Transverse colon (tissue), 4 donors: ENCODE data around the gene PTPRF. TPM values are rescaled to one million over a fixed set of nuclear protein-coding genes. Genes with fewer than 3 reads are reported as not detected.

Source experiments
- DNase-seq: peaks from one replicate; pipeline ENCODE4 v3.0.0-alpha.2; 2019
- H3K27ac ChIP-seq, 4 donors: fragments of 200-600 bp; sonication (generic); 2 replicates each; pipeline ENCODE4 v1.5.1; 2016 to 2018; ENCODE audit warnings: inconsistent platforms in 4 of 4
- H3K27me3 ChIP-seq: fragments of 200-600 bp; sonication (generic); 2 replicates; pipeline ENCODE4 v1.5.1; 2017; ENCODE audit warnings: inconsistent platforms
- H3K36me3 ChIP-seq, 4 donors: fragments of 200-600 bp; sonication (generic); 2 replicates each; pipeline ENCODE4 v1.5.1; 2017 to 2019; ENCODE audit warnings: inconsistent platforms in 4 of 4
- H3K4me1 ChIP-seq, 4 donors: fragments of 200-600 bp; sonication (generic); 2 replicates each; pipeline ENCODE4 v1.5.1; 2017 to 2020; ENCODE audit warnings: inconsistent platforms in 4 of 4
- H3K4me3 ChIP-seq, 4 donors: fragments of 200-600 bp; sonication (generic); 1 replicate in 1 of 4; 2 replicates in 3 of 4; pipeline versions ENCODE4 v1.5.1 to v1.6.1; 2017 to 2019; ENCODE audit warnings: inconsistent platforms in 4 of 4
- H3K9me3 ChIP-seq, 2 donors: fragments of 200-600 bp; sonication (generic); 2 replicates each; pipeline ENCODE4 v1.5.1; 2017 to 2019; ENCODE audit warnings: inconsistent platforms in 2 of 2
- CTCF ChIP-seq, 5 experiments: fragments of 200-600 bp in 3 of 5; fragments of 450-650 bp in 2 of 5; sonication (generic) in 3 of 5; IDR thresholded peaks; 1 replicate in 2 of 5; 2 replicates in 3 of 5; pipeline ENCODE4 v1.5.1; 2016 to 2017; ENCODE audit warnings: antibody characterized with exemption in 5 of 5, inconsistent platforms in 3 of 5, mild to moderate bottlenecking in 2 of 5, moderate library complexity in 1 of 5
- EP300 ChIP-seq: sonication (generic); formaldehyde crosslinking; IDR thresholded peaks from one replicate; pipeline ENCODE4 v1.6.1; 2017; ENCODE audit warnings: antibody characterized with exemption, low read depth
- POLR2A ChIP-seq: fragments of 450-650 bp; IDR thresholded peaks from one replicate; pipeline ENCODE4 v1.6.1; 2016; ENCODE audit warnings: antibody characterized with exemption, mild to moderate bottlenecking, moderate library complexity
- POLR2AphosphoS5 ChIP-seq, 3 donors: sonication (generic); formaldehyde crosslinking; IDR thresholded peaks; one replicate each; pipeline ENCODE4 v1.6.1; 2016; ENCODE audit warnings: antibody characterized with exemption in 3 of 3
- WGBS, 2 donors: methylation state at CpG; one replicate each; pipeline ENCODE4 v1.1.5; 2018; ENCODE audit warnings: low coverage in 1 of 2; 5-methylcytosine and 5-hydroxymethylcytosine counted together
- in situ Hi-C, 4 donors: fragments of 200-750 bp; cut with MboI; loops; one replicate each; pipeline versions ENCODE4 v1.15.0 to v1.15.1; 2017; ENCODE audit warnings: low sequenced_read_pairs in 3 of 4, low pct_ligation_motif_present in 1 of 4, low pct_unique_long_range_greater_than_20kb in 1 of 4
- intact Hi-C: fragments of 100-400 bp; cut with DNase I; formaldehyde crosslinking; loops from one replicate; pipeline ENCODE4 v1.15.1; 2023; ENCODE audit warnings: low total_unique reads
- total RNA-seq, 4 donors: library from RNA; depleted of rRNA; stranded (reverse); fragments of >200 nt; gene quantifications; one replicate each; pipeline ENCODE4 v1.1.0, GENCODE V29; 2016

PTPRF gene
- total RNA-seq, 4 donors from 2014 or later: 278 to 549 (median 404) TPM

GRCh38 chr1:43669878-43670277 is 139.2 kb downstream of the PTPRF start:
- Histone ChIP-seq H3K36me3 (peaks cover 0 to 93% (median 44%) of the 10 kb centered on the region in 4 donors), H3K27me3 (no peaks in the 10 kb centered on the region), H3K4me3 (no peak overlapping the region), H3K27ac (no peak overlapping the region), H3K4me1 (no peaks in the 10 kb centered on the region), H3K9me3 (no peaks in the 10 kb centered on the region)
- DNase-seq: no peak
- WGBS, 2 donors: 98% methylated on average over 5 of the region's 5 CpGs; no CpG with 5 or more reads in 1 of the 2 donors
- in situ Hi-C loops (no loop called here), intact Hi-C loops (loop anchor here (5.0 kb wide), 1 partner anchor 1128 kb away; no protein-coding TSS in a partner anchor)
- TF ChIP-seq POLR2A: no peak
- TF ChIP-seq CTCF (IDR thresholded peaks at IDR 0.05): no peak
- no peak for TF ChIP-seq POLR2AphosphoS5 (IDR thresholded peaks at IDR 0.05)
- no peak for TF ChIP-seq EP300

- no peak overlapping the region for H3K4me3 ChIP-seq
- no peaks in the 10 kb centered on the region for H3K4me1 ChIP-seq
- DNase-seq: no peak
- H3K27me3 ChIP-seq: no peaks in the 10 kb centered on the region
- no peaks in the 10 kb centered on the region for H3K9me3 ChIP-seq
- 100% methylated on average over 2 of the region's 2 CpGs; no CpG with 5 or more reads in 1 of the 2 donors for WGBS, 2 donors
- peaks cover 0 to 82% (median 40%) of the 10 kb centered on the region in 4 donors for H3K36me3 ChIP-seq
- in situ Hi-C loops: no loop called here
- no peak overlapping the region for H3K27ac ChIP-seq
- intact Hi-C loops: no loop called here
- no peak for TF ChIP-seq POLR2A
- TF ChIP-seq POLR2AphosphoS5 (IDR thresholded peaks at IDR 0.05): no peak
- TF ChIP-seq CTCF (IDR thresholded peaks at IDR 0.05): no peak
- no peak for TF ChIP-seq EP300
Measured at GRCh38 chr1:43671193-43671592, 140.5 kb downstream of the PTPRF start.

GRCh38 chr1:43671626-43672330 is 141.1 kb downstream of the PTPRF start:
- Histone ChIP-seq H3K36me3 (peaks cover 0 to 76% (median 38%) of the 10 kb centered on the region in 4 donors), H3K4me3 (no peak overlapping the region), H3K9me3 (no peaks in the 10 kb centered on the region), H3K4me1 (no peaks in the 10 kb centered on the region), H3K27me3 (no peaks in the 10 kb centered on the region), H3K27ac (no peak overlapping the region)
- no peak for DNase-seq
- TF ChIP-seq POLR2A (no peak), POLR2AphosphoS5 (IDR thresholded peaks at IDR 0.05) (no peak), CTCF (IDR thresholded peaks at IDR 0.05) (no peak), EP300 (no peak)
- in situ Hi-C loops: no loop called here
- 94 to 100% methylated on average over 2 to 10 of the region's 10 CpGs for WGBS, 2 donors
- intact Hi-C loops: no loop called here

GRCh38 chr1:43673261-43673660 is 142.6 kb downstream of the PTPRF start:
- TF ChIP-seq EP300 (no peak), CTCF (IDR thresholded peaks at IDR 0.05) (no peak), POLR2A (no peak), POLR2AphosphoS5 (IDR thresholded peaks at IDR 0.05) (no peak)
- H3K9me3 ChIP-seq: no peaks in the 10 kb centered on the region
- no peak for DNase-seq
- no peaks in the 10 kb centered on the region for H3K27me3 ChIP-seq
- intact Hi-C loops: no loop called here
- 90 to 97% methylated on average over 6 to 7 of the region's 7 CpGs for WGBS, 2 donors
- no peak overlapping the region for H3K27ac ChIP-seq
- no peak overlapping the region for H3K4me3 ChIP-seq
- H3K36me3 ChIP-seq: peaks cover 0 to 61% (median 30%) of the 10 kb centered on the region in 4 donors
- in situ Hi-C loops: no loop called here
- no peaks in the 10 kb centered on the region for H3K4me1 ChIP-seq

Other genes starting within 250 kb of the PTPRF start
- 100 to 1,000 TPM in 1 of 4 donors, 10 to 100 TPM in 3; 43.8 to 100 (median 57.6) TPM for gene C1orf210, start 245.3 kb upstream of the PTPRF start, total RNA-seq
- gene TIE1, start 229.9 kb upstream of the PTPRF start, total RNA-seq: 1 to 10 TPM; 2.4 to 7.8 (median 5.3) TPM
- under 1 TPM in 1 of 4 donors, not detected in 3; 0.32 TPM for gene MPL, start 193.1 kb upstream of the PTPRF start, total RNA-seq
- 10 to 100 TPM in 1 of 4 donors, 1 to 10 TPM in 2, not detected in 1; 2.9 to 38.4 (median 4.5) TPM for gene CDC20, start 171.9 kb upstream of the PTPRF start, total RNA-seq
- gene ELOVL1, start 162.9 kb upstream of the PTPRF start, total RNA-seq: 100 to 1,000 TPM in 1 of 4 donors, 10 to 100 TPM in 3; 58.4 to 114 (median 99.5) TPM
- 10 to 100 TPM; 12.7 to 41.9 (median 25.0) TPM for gene MED8, start 141.1 kb upstream of the PTPRF start, total RNA-seq
- 100 to 1,000 TPM in 2 of 4 donors, 10 to 100 TPM in 2; 43.1 to 106 (median 82.2) TPM for gene SZT2, start 141.0 kb upstream of the PTPRF start, total RNA-seq
- gene HYI, start 77.0 kb upstream of the PTPRF start, total RNA-seq: 100 to 1,000 TPM in 3 of 4 donors, 10 to 100 TPM in 1; 71.1 to 126 (median 119) TPM
- gene KDM4A, start 119.3 kb downstream of the PTPRF start, total RNA-seq: 10 to 100 TPM; 27.3 to 55.4 (median 45.4) TPM
- gene ST3GAL3, start 176.7 kb downstream of the PTPRF start, total RNA-seq: 10 to 100 TPM in 2 of 4 donors, 1 to 10 TPM in 2; 4.8 to 23.9 (median 9.7) TPM